Measurements from ENCODE around the gene CCHCR1.
"Not testable (repeated sequence)": the region's sequence is repeated elsewhere in the genome, so short reads cannot be mapped to it uniquely, and the experiment has no call there.

Gene CCHCR1

GRCh38 chr6:31185695-31186051 is 28.1 kb upstream of the CCHCR1 start:
- DNase-seq = not testable (repeated sequence)

DNA sequence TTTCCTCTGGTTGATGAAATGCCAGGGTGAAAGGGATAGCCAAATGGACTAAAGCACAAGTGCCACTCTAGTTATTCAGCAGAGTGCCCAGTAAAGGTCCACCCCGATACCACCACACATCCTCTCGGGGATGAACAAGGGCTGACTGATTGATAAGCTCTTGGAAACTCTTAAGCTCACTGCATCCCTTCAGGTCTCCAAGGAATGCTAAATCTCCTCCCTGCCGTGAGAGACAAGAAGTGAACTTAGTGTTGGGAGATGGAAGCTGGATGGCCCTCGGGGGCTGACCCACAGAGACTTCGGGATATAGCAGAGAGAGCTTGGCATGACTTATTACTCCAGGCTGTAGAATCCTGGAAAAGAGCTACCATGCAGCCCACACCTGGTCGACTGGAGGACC is 26.3 kb upstream of the CCHCR1 start:
- not testable (repeated sequence) for DNase-seq

GRCh38 chr6:31183287-31183686 is 25.7 kb upstream of the CCHCR1 start:
- not testable (repeated sequence) for DNase-seq

GRCh38 chr6:31180500-31180899 is 22.9 kb upstream of the CCHCR1 start:
- peak in 33 of 58 donors; percentile 6 to 73 (median 33) for DNase-seq

- DNase-seq = no peak
Measured at GRCh38 chr6:31179896-31180295, 22.3 kb upstream of the CCHCR1 start.

DNA sequence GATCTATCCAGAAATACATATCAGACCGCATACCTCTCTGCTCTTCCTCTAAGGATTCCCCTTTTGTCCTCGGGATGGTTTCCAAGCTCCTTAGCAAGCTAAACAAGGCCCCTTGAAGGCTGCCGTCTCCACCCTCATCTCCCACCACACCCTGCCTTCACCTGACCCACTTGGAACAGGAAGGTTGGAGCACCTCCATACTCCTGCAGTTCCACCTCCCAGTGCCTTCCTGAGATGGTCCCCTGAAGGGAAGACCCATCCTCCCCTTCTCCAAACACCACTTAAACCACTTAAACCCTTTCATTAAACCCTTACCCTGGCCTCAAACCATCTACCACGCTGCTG is 21.4 kb upstream of the CCHCR1 start:
- no peak for DNase-seq

DNA sequence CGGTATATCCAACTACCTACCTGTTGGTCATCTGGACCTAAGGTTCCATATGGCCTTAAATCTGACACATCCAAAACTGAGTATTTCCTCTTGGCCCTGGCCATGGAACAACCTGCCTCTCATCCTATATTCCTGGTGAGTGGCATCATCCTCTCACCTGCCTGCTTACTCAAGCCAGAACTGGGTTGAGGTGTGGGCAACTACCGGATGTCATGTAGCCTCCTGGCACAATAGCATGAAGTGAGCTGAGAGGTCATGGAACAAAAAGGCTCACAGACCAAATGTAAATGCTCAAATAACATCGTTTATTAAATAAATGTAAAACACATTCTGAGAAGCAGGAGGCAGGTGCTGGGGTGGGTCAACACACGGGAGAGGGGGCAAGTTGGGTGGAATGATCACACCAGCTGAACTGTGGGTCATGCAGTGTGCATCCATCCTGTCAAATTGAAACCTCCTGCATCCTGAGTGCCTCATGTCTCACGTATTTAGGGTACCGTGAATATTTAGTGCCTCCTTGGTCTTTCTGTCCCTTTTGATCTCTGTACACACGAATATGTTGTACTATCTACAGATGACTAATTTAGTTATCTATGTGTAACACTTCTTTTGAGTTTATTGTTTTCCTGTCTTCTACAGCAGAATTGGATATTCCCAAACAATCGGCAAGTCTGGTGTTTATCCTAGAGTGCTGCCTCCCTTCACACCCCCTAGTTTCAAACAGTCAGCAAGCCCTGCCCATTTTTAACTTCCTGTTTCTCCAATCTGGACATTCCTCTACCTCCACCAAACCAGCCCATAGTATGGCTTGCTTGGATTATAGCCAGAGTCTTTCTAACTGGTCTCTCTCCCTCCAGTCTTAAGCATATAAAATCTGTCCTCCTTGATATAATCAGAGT is 20.8 kb upstream of the CCHCR1 start:
- no peak for DNase-seq

DNA sequence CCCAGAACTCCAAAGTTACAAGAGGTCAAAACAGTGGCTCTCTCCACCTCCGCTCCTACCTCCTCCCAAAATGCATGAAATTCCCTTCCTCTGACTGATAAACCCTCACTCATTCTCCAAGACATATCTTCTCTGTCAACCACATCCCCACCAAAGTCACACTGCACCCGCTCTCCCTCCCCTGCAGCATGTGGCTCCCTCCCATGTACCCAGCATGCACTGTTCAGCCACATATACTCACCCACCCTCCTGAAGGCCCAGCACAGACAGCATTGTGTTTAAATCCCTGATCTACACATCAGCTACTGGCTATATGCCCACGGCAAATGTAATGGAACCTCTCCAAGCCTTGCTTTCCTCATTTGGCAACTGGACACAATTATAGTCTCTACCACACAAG is 18.4 kb upstream of the CCHCR1 start:
- DNase-seq = peak in 14 of 58 donors; percentile 2 to 45 (median 16)

DNA sequence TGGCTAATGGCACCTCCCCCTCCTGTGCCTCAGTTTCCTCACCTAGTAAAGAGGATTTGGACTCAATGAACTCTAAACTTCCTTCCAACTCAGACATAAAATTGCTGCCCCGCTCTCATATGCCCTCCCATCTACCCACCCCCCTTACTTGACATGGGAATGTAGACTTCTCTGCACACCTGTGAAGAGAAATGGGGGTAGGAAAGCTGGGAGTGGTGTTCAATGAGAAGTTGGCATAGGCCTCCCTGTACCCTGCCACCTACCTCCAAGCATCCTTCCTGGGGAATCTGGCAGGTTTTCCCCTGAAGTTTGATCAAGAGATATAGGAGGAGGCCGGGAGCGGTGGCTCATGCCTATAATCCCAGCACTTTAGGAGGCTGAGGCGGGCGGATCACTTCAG is 16.8 kb upstream of the CCHCR1 start:
- DNase-seq = no peak

- DNase-seq = no peak
Measured at GRCh38 chr6:31173406-31173805, 15.8 kb upstream of the CCHCR1 start.

- DNase-seq = no peak
Measured at GRCh38 chr6:31172973-31173384, 15.4 kb upstream of the CCHCR1 start.

DNA sequence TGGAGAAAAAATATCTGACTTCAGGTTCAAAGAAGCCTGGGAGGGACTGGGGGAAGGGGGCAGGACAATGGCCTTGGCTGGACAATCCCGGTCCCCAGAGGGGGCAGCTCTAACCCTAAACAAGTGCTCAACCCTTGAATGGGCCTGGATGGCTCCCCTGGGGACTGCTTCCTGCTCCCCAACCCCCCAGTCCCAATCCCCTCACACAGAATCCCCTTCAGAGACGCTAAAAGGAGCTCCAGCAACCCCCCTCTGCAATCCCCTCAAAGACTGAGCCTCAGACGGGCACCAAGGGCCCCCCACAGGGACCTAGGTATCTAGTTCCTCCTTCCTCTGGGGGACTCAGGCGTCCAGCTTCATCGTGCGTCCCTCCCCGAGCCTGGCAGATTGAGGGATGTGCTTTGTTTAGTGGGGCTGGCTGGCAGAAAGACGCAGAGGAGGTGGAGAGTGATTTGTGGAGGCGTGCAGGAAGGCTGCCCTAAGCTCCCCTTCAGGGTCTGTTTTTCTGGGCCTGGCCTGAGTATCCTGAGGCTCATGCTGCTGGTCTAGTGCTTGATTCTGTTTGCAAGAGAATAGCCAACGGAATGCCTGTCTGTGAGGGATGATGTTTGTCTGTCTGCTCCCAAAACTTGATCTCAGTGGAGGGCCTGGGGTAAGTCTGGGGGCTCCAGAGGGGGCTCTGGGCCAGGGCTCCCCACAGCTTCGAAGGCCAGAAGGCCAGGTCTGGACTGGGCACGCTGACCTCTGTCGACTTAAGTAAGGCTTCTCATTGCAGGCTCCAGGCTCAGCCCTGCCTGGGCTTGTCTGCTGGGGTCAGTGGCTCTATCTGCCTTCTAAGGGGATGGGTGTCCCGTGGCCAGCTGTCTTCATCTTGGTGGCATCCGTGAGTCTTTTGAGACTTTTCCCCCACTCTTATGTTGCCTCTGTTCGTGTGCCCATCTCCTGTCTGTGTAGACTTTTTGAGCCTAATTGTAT is 14.6 kb upstream of the CCHCR1 start:
- DNase-seq = no peak

- DNase-seq = no peak
Measured at GRCh38 chr6:31170987-31171671, 13.5 kb upstream of the CCHCR1 start.

DNA sequence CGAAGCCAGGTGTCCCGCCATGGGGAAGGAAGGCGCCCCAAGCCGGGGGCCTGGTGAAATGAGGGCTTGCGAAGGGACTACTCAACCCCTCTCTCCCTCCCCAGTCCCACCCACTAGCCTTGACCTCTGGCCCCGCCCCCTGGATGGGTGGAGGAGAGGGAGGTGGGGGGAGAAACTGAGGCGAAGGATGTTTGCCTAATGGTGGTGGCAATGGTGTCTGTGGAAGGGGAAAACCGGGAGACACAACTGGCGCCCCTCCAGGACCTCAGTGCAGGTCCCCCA is 12.9 kb upstream of the CCHCR1 start, which contains the start of gene POU5F1:
Gene POU5F1, minus strand, starts transcription at position 83 of the 282 bp plus-strand sequence. Its CDS starts 62 bp downstream, at position 21.
- DNase-seq = no peak

DNA sequence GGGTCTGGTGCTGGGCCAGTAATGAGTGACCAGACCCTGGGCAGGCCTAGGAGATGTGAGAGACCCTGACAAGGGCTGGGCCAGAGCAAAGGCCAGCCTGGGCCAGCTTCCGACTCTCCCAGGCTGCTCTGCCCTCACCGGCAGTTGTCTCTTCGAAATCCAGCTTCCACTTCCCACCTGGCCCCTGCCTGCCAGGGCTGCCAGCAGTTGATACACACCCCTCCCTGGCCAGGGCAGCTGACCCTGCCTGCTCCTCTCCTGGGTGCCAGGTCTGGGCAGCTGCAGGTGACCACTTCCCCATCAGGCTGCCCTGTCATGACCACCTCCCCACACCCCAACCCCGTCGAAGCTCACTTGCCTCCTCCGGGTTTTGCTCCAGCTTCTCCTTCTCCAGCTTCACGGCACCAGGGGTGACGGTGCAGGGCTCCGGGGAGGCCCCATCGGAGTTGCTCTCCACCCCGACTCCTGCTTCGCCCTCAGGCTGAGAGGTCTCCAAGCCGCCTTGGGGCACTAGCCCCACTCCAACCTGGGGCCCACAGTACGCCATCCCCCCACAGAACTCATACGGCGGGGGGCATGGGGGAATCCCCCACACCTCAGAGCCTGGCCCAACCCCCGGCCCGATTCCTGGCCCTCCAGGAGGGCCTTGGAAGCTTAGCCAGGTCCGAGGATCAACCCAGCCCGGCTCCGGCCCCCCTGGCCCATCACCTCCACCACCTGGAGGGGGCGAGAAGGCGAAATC is 12.4 kb upstream of the CCHCR1 start:
- DNase-seq = not testable (repeated sequence)

- DNase-seq = no peak
Measured at GRCh38 chr6:31169123-31169857, 11.7 kb upstream of the CCHCR1 start.

DNA sequence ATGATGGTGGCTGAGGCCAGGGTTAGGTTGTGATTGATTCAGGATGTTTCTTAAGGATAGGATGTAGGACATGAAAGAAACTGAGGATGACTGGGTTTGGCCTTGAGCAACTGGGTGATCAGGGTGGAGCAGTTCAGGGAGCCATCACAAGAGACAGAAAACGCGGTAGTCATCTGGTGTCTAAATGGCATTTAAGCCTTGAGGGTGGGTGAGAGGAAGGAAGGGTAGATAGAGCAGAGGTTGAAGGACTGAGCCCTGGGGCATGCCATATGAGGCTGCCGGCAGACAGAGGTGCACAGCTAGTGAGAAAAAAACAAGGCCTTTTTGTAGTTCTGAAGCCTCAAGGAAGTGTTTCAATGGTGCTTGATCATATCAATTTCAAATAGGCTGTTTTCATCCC is 11.0 kb upstream of the CCHCR1 start:
- DNase-seq = no peak

DNA sequence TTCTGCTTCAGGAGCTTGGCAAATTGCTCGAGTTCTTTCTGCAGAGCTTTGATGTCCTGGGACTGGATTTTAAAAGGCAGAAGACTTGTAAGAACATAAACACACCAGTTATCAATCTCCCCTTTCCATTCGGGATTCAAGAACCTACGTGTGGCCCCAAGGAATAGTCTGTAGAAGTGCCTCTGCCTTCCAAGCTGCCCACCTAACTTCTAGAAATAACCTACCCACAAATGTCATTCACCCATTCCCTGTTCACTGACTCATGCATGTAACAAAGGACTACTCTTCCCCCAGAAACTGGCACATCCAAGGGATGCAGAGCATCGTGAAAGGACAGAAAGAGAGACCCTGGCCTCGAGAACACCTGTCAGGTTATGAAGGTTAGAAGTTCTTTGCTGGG is 8.4 kb upstream of the CCHCR1 start:
- no peak for DNase-seq

DNA sequence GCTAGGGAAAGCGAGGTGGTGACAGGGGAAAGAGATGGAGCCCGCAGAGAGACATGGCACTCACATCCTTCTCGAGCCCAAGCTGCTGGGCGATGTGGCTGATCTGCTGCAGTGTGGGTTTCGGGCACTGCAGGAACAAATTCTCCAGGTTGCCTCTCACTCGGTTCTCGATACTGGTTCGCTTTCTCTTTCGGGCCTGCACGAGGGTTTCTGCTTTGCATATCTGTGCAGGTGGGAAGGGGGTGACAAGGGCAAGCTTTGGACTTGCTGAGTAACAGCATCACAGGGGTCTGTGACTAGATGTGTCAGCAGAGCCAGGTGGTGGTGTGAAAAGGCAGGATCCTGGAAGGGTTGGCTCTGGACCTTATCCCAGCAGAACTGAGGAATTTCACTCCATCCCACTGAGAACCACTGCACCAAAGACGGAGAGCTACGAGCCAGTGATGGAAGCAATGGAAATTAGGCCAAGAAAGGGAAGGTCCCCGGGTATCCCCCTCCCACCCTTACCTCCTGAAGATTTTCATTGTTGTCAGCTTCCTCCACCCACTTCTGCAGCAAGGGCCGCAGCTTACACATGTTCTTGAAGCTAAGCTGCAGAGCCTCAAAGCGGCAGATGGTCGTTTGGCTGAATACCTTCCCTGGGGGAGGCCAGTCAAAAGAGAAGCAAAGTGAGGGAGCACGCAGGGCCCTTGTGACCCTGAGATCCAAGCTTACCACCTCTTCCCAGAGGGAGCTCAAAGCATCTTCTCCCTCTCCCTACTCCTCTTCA is 7.6 kb upstream of the CCHCR1 start:
- DNase-seq = peak in 1 of 58 donors; percentile 2

All from anterior cingulate cortex (tissue), 58 donors.